Trophoblast cell (in vitro differentiated cells and primary cell): ENCODE data around the gene MAB21L4.

Source experiments
- DNase-seq, 2 donors: peaks; one replicate each; pipeline ENCODE4 v3.0.0-alpha.2; 2016
- H2AFZ ChIP-seq: 2 replicates; pipeline ENCODE4 v1.6.1; 2013; ENCODE audit warnings: low read length, moderate library complexity, mild to moderate bottlenecking; ENCODE audit not compliant: insufficient read depth, poor library complexity
- H2AK5ac ChIP-seq: 2 replicates; pipeline ENCODE4 v1.6.1; 2013; ENCODE audit warnings: mild to moderate bottlenecking, low read length
- H2BK120ac ChIP-seq: 2 replicates; pipeline ENCODE4 v1.6.1; 2013; ENCODE audit warnings: low read length, mild to moderate bottlenecking, moderate library complexity; ENCODE audit not compliant: insufficient read depth, poor library complexity
- H2BK12ac ChIP-seq: 2 replicates; pipeline ENCODE4 v1.6.1; 2013; ENCODE audit warnings: mild to moderate bottlenecking, low read length, moderate library complexity
- H2BK5ac ChIP-seq: 2 replicates; pipeline ENCODE4 v1.6.1; 2013; ENCODE audit warnings: low read length, low read depth, moderate library complexity, mild to moderate bottlenecking; ENCODE audit not compliant: poor library complexity
- H3K14ac ChIP-seq: 2 replicates; pipeline ENCODE4 v1.6.1; 2013; ENCODE audit warnings: mild to moderate bottlenecking, low read length
- H3K18ac ChIP-seq: 2 replicates; pipeline ENCODE4 v1.6.1; 2013; ENCODE audit warnings: mild to moderate bottlenecking, low read length
- H3K23ac ChIP-seq: 2 replicates; pipeline ENCODE4 v1.6.1; 2013; ENCODE audit warnings: low read length
- H3K27ac ChIP-seq: 2 replicates; pipeline ENCODE4 v1.5.1; 2013; ENCODE audit warnings: low read depth, mild to moderate bottlenecking, inconsistent platforms, low read length, moderate library complexity
- H3K27me3 ChIP-seq: 2 replicates; pipeline ENCODE4 v1.6.1; 2013; ENCODE audit warnings: inconsistent platforms, mild to moderate bottlenecking, low read length, moderate library complexity; ENCODE audit not compliant: insufficient read depth
- H3K36me3 ChIP-seq, 2 experiments: 1 replicate in 1 of 2; 2 replicates in 1 of 2; pipeline ENCODE4 v1.6.1; 2013; ENCODE audit warnings: low read length in 2 of 2, mild to moderate bottlenecking in 2 of 2, moderate library complexity in 1 of 2; ENCODE audit not compliant: insufficient read depth in 2 of 2, control insufficient read depth in 1 of 2
- H3K4ac ChIP-seq: 2 replicates; pipeline ENCODE4 v1.6.1; 2013; ENCODE audit warnings: low read depth, mild to moderate bottlenecking, low read length, moderate library complexity
- H3K4me1 ChIP-seq, 2 experiments: 1 replicate in 1 of 2; 2 replicates in 1 of 2; pipeline ENCODE4 v1.6.1; 2013; ENCODE audit warnings: low read length in 2 of 2, mild to moderate bottlenecking in 2 of 2, moderate library complexity in 1 of 2; ENCODE audit not compliant: insufficient read depth in 2 of 2, control insufficient read depth in 1 of 2
- H3K4me2 ChIP-seq: 2 replicates; pipeline ENCODE4 v1.6.1; 2013; ENCODE audit warnings: inconsistent platforms, mild to moderate bottlenecking, low read length, moderate library complexity
- H3K4me3 ChIP-seq: 2 replicates; pipeline ENCODE4 v1.5.1; 2013; ENCODE audit warnings: mild to moderate bottlenecking, low read depth, low read length, inconsistent platforms
- H3K79me1 ChIP-seq: one replicate; pipeline ENCODE4 v1.6.1; 2013; ENCODE audit warnings: low read length
- H3K79me2 ChIP-seq: 2 replicates; pipeline ENCODE4 v1.6.1; 2013; ENCODE audit warnings: low read length, mild to moderate bottlenecking; ENCODE audit not compliant: control insufficient read depth, insufficient read depth, poor library complexity
- H3K9ac ChIP-seq: 2 replicates; pipeline ENCODE4 v1.6.1; 2013; ENCODE audit warnings: mild to moderate bottlenecking, low read length
- H3K9me3 ChIP-seq: 2 replicates; pipeline ENCODE4 v1.6.1; 2013; ENCODE audit warnings: low read depth, mild to moderate bottlenecking, control low read depth, inconsistent platforms, low read length; ENCODE audit not compliant: insufficient read depth
- H4K12ac ChIP-seq: 2 replicates; pipeline ENCODE4 v1.6.1; 2013; ENCODE audit warnings: low read depth, mild to moderate bottlenecking, low read length, moderate library complexity
- H4K8ac ChIP-seq: 2 replicates; pipeline ENCODE4 v1.6.1; 2013; ENCODE audit warnings: low read depth, mild to moderate bottlenecking, low read length, moderate library complexity
- H4K91ac ChIP-seq: one replicate; pipeline ENCODE4 v1.6.1; 2013; ENCODE audit warnings: low read depth, mild to moderate bottlenecking, low read length, moderate library complexity
- WGBS: extraction: QIAGEN DNeasy Blood & Tissue Kit; methylation state at CpG from one replicate; pipeline ENCODE4 v1.1.7; 2013; ENCODE audit warnings: missing lambda C conversion rate; ENCODE audit not compliant: insufficient read length, insufficient coverage; ENCODE audit errors: extremely low coverage; 5-methylcytosine and 5-hydroxymethylcytosine counted together

Gene MAB21L4

DNA sequence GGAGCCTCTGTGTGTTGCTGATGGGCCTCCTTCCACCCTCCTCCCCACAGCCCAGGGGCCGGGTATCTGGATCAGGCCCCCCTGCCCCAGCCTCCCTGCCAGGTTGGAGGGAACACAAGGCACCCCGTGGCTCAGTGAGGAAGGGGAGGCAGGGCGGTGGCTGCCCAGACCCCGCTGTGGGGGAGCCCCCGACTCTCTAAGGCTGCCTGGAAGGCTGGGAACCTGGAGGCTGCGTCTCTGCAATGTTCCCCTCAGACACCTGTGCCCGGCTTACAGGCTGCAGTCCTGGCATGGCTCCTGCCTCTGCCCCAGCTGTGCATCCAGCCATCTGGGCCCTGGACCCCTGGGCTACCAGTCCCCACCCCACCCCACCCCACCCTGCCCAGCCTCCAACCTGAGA, 438 bp upstream of the MAB21L4 start:
- no peak overlapping the region for H2BK120ac ChIP-seq
- no peak for DNase-seq
- peaks cover 28 to 34% of the 10 kb centered on the region in 2 experiments for H3K4me1 ChIP-seq
- H3K79me1 ChIP-seq: no peaks in the 10 kb centered on the region
- H2AFZ ChIP-seq: no peak overlapping the region
- H3K9me3 ChIP-seq: peaks cover 3% of the 10 kb centered on the region
- H3K4me3 ChIP-seq: no peak overlapping the region
- H3K23ac ChIP-seq: no peak overlapping the region
- H2AK5ac ChIP-seq: no peak overlapping the region
- no peaks in the 10 kb centered on the region for H3K27me3 ChIP-seq
- no peak overlapping the region for H4K91ac ChIP-seq
- no peaks in the 10 kb centered on the region for H3K79me2 ChIP-seq
- no peak overlapping the region for H2BK12ac ChIP-seq
- no peak overlapping the region for H3K18ac ChIP-seq
- H3K4me2 ChIP-seq: no peak overlapping the region
- H2BK5ac ChIP-seq: no peak overlapping the region
- no peak overlapping the region for H3K9ac ChIP-seq
- WGBS: no CpG with 5 or more reads among the region's 7 CpGs
- no peak overlapping the region for H3K14ac ChIP-seq
- no peaks in the 10 kb centered on the region for H3K36me3 ChIP-seq
- H3K27ac ChIP-seq: no peak overlapping the region
- H4K12ac ChIP-seq: no peak overlapping the region
- H4K8ac ChIP-seq: no peak overlapping the region
- H3K4ac ChIP-seq: no peak overlapping the region

DNA sequence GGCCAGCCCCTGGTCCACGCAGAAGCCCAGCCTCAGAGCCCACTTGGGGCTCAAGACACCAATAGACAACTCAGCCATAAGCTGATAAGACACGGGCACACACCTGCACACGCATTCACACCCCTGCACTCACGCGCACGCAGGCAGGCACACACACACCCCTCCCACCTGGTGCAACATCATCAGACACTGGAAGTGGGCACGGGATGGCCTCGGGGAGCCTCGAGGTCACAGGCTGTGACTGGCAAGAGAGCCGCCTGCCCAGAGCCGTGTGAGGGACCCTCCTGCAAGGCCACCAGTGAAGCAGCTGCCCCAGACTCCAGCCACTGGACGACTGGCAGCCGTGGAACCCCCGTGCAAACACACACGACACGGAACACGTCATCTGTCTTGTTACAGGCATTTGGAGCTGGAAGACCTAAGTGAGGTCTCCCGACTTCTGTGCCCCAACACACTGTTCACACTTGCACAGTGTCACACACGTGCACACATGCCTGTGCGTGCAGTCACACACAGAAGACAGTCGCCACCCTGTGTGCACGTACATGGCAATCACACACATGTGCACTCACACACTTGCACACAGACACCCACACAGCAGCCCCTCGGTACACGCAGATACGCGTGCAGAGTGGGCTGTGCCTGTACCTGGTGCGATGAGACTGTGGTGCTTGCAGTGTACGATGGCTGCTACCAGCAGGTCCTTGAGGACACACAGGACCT, 959 bp downstream of the MAB21L4 start:
- Histone ChIP-seq H2AFZ (no peak overlapping the region), H2BK120ac (no peak overlapping the region), H3K18ac (no peak overlapping the region), H3K9ac (no peak overlapping the region), H3K14ac (no peak overlapping the region), H4K12ac (no peak overlapping the region), H3K27ac (no peak overlapping the region), H2BK12ac (no peak overlapping the region), H2AK5ac (no peak overlapping the region), H3K4ac (no peak overlapping the region), H4K91ac (no peak overlapping the region), H3K4me3 (no peak overlapping the region), H3K27me3 (no peaks in the 10 kb centered on the region), H3K4me2 (no peak overlapping the region), H3K79me2 (no peaks in the 10 kb centered on the region), H3K23ac (no peak overlapping the region), H3K36me3 (no peaks in the 10 kb centered on the region), H4K8ac (no peak overlapping the region), H3K4me1 (peaks cover 28 to 36% of the 10 kb centered on the region in 2 experiments), H3K9me3 (no peaks in the 10 kb centered on the region), H2BK5ac (no peak overlapping the region), H3K79me1 (no peaks in the 10 kb centered on the region)
- DNase-seq: no peak
- WGBS: no CpG with 5 or more reads among the region's 28 CpGs

DNA sequence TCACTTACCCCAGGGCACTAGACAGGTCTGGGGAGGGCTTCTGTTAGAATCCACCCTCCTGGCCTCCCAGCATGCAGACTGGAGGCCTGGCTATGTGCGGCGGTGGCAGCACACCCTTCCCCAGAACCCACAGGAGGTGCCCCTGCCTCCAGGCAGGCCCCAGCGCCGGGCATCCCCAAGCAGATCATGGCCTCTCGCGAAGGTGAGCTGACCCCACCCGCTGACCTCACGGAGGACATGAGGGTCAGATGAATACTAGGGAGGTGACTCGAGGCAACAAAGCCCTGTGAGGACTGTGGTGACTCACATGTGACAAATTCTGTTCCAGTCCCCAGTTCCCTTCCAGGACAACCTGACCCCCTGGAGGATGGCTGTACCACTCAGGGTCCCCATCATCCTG, 1.9 kb downstream of the MAB21L4 start:
- no peak overlapping the region for H3K4me2 ChIP-seq
- H3K79me1 ChIP-seq: no peaks in the 10 kb centered on the region
- no peak overlapping the region for H3K14ac ChIP-seq
- no peaks in the 10 kb centered on the region for H3K27me3 ChIP-seq
- no peak overlapping the region for H3K23ac ChIP-seq
- H4K12ac ChIP-seq: no peak overlapping the region
- no peak overlapping the region for H3K27ac ChIP-seq
- H3K4me3 ChIP-seq: no peak overlapping the region
- no peak overlapping the region for H2AFZ ChIP-seq
- no peak overlapping the region for H2BK12ac ChIP-seq
- H4K8ac ChIP-seq: no peak overlapping the region
- H3K4ac ChIP-seq: no peak overlapping the region
- DNase-seq: peak; percentile 22 to 60
- no peak overlapping the region for H4K91ac ChIP-seq
- H3K18ac ChIP-seq: no peak overlapping the region
- no peaks in the 10 kb centered on the region for H3K36me3 ChIP-seq
- H2BK5ac ChIP-seq: no peak overlapping the region
- H2AK5ac ChIP-seq: no peak overlapping the region
- no peak overlapping the region for H2BK120ac ChIP-seq
- no CpG with 5 or more reads among the region's 9 CpGs for WGBS
- no peaks in the 10 kb centered on the region for H3K9me3 ChIP-seq
- no peak overlapping the region for H3K9ac ChIP-seq
- peaks cover 38 to 44% of the 10 kb centered on the region in 2 experiments for H3K4me1 ChIP-seq
- H3K79me2 ChIP-seq: no peaks in the 10 kb centered on the region

DNA sequence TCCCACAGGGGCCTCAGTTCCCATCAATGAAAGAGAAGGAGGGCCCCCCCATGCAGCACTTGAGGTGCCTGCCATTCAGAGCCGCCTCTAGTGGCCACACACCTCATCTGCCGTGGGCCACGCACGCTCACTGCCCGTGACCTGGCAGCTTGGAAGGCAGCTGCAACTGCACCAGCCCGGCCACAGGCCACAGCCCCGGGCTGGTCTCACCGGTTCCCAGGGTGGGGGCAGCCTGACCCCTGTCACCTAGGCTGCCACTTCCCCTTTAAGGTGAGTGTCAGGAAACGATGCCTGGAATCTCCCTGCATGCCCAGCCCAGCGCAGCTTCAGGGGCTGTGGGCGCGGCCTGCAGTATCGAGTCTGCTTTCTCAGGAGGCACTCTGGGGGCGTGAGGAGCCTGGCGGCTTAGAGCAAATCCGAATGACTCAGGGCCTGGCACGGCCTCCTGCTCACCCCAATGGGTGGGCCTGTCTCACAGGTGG, 2.6 kb downstream of the MAB21L4 start:
- Histone ChIP-seq H3K36me3 (no peaks in the 10 kb centered on the region), H4K8ac (no peak overlapping the region), H4K12ac (no peak overlapping the region), H3K4me1 (peaks cover 35 to 43% of the 10 kb centered on the region in 2 experiments), H4K91ac (no peak overlapping the region), H3K79me1 (no peaks in the 10 kb centered on the region), H3K9me3 (no peaks in the 10 kb centered on the region), H3K9ac (no peak overlapping the region), H2BK5ac (no peak overlapping the region), H3K23ac (no peak overlapping the region), H3K4me3 (no peak overlapping the region), H3K14ac (no peak overlapping the region), H3K79me2 (no peaks in the 10 kb centered on the region), H2AK5ac (no peak overlapping the region), H2BK12ac (no peak overlapping the region), H2AFZ (no peak overlapping the region), H3K18ac (no peak overlapping the region), H3K4me2 (peak overlapping the region; percentile 26), H2BK120ac (no peak overlapping the region), H3K27me3 (no peaks in the 10 kb centered on the region), H3K4ac (no peak overlapping the region), H3K27ac (no peak overlapping the region)
- peak; percentile 71 to 72 for DNase-seq
- WGBS: no CpG with 5 or more reads among the region's 17 CpGs
